GM23248 (cell line): ENCODE data around the gene ALK.

Experiments used
- EZH2 ChIP-seq: fragments of 200-600 bp; sonication (generic); IDR thresholded peaks from 2 replicates; pipeline ENCODE4 v1.6.1; 2018; ENCODE audit warnings: antibody characterized with exemption, mild to moderate bottlenecking; ENCODE audit not compliant: insufficient read depth, poor library complexity, severe bottlenecking
- EZH2phosphoT487 ChIP-seq: fragments of 200-600 bp; sonication (generic); IDR thresholded peaks from 2 replicates; pipeline ENCODE4 v1.6.1; 2018; ENCODE audit warnings: antibody characterized with exemption, moderate library complexity, mild to moderate bottlenecking, low read depth; ENCODE audit not compliant: insufficient read depth

DNA sequence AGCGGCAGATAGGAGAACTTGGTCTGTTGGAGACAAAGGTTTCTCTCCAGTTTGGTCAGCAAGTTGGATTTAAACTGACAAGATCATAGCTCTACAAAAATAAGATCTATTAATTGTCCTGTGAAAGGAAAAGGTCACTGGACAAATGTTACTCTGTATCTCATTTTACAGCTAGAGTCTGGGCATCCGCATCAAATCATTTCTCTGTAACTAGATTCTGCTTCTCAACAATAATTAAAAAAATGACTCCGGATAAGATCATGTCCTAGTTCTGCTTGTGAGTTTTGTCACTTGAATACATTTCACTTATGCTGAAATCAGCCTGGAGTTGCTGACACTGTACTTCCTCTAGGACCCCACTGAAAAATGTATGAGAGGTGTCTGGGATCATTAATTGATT, 310.8 kb downstream of the ALK start:
- TF ChIP-seq EZH2 (no peak), EZH2phosphoT487 (no peak)
